Amygdala (tissue), 56 donors: ENCODE results near the gene ARG2.
"Not testable (repeated sequence)": the region's sequence is repeated elsewhere in the genome, so short reads cannot be mapped to it uniquely, and the experiment has no call there.

Experiments used
- DNase-seq, 56 donors: peaks; one replicate each; lab custom pipeline; 2025; lab: John Stamatoyannopoulos, UW

Gene ARG2

GRCh38 chr14:67583711-67584644 is 35.7 kb upstream of the ARG2 start:
- peak in 2 of 56 donors; percentile 15 to 27 for DNase-seq

- DNase-seq: no peak
These were observed 34.7 kb upstream of the ARG2 start for GRCh38 chr14:67584978-67585377.

GRCh38 chr14:67586369-67586768 is 33.4 kb upstream of the ARG2 start:
- no peak for DNase-seq

GRCh38 chr14:67589204-67589770 is 30.4 kb upstream of the ARG2 start:
- DNase-seq: no peak

- not testable (repeated sequence) for DNase-seq
These were observed 26.1 kb upstream of the ARG2 start for GRCh38 chr14:67593650-67594049.

GRCh38 chr14:67595392-67595791 is 24.3 kb upstream of the ARG2 start:
- no peak for DNase-seq

- DNase-seq: peak; percentile 31 to 93 (median 84)
These were observed 19.8 kb upstream of the ARG2 start, which contains the start of gene PIGH for GRCh38 chr14:67599698-67600561. Gene PIGH (minus strand): TSS chr14:67600268. CDS start chr14:67600203, 65 bp downstream.

GRCh38 chr14:67600562-67600974 is 19.2 kb upstream of the ARG2 start:
- DNase-seq: not testable (repeated sequence)

- no peak for DNase-seq
These were observed 17.6 kb upstream of the ARG2 start for GRCh38 chr14:67602076-67602475.

GRCh38 chr14:67602995-67603545 is 16.6 kb upstream of the ARG2 start:
- no peak for DNase-seq

- no peak for DNase-seq
These were observed 12.1 kb upstream of the ARG2 start for GRCh38 chr14:67607646-67608045.

GRCh38 chr14:67609642-67610310 is 9.9 kb upstream of the ARG2 start:
- DNase-seq: no peak

- no peak for DNase-seq
These were observed 9.2 kb upstream of the ARG2 start for GRCh38 chr14:67610491-67610890.

- peak in 5 of 56 donors; percentile 3 to 31 (median 7) for DNase-seq
These were observed 1.1 kb upstream of the ARG2 start for GRCh38 chr14:67618617-67619063.

- DNase-seq: peak in 23 of 56 donors; percentile 3 to 60 (median 22)
These were observed 581 bp downstream of the ARG2 start for GRCh38 chr14:67620217-67620785.

GRCh38 chr14:67622675-67623074 is 3.0 kb downstream of the ARG2 start:
- DNase-seq: peak in 20 of 56 donors; percentile 1 to 57 (median 22)

GRCh38 chr14:67623114-67623513 is 3.4 kb downstream of the ARG2 start:
- DNase-seq: no peak

GRCh38 chr14:67626131-67626530 is 6.4 kb downstream of the ARG2 start:
- not testable (repeated sequence) for DNase-seq

- no peak for DNase-seq
These were observed 7.8 kb downstream of the ARG2 start for GRCh38 chr14:67627519-67627918.
